H1 (cell line): Measurements from ENCODE around the gene EPHB3. TPM values are rescaled to one million over a fixed set of nuclear protein-coding genes. Genes with fewer than 3 reads are reported as not detected.

Experiments
- CTCF ChIA-PET: fragments of 300-600 bp; sonication (Branson Sonifier 250); formaldehyde crosslinking; loops from one replicate; lab custom pipeline; 2021; ENCODE audit not compliant: partially characterized antibody; lab: Charles Lee
- POLR2A ChIA-PET: fragments of 300-600 bp; sonication (Branson Sonifier 250); formaldehyde crosslinking; loops from one replicate; lab custom pipeline; 2021; ENCODE audit warnings: inconsistent platforms; ENCODE audit not compliant: partially characterized antibody; lab: Charles Lee
- DNase-seq, 2 experiments: peaks; one replicate each; pipeline versions ENCODE4 v3.0.0 to v3.0.0-alpha.2; 2010 to 2022; ENCODE audit warnings: low spot score in 2 of 2, low read depth in 1 of 2, mixed read lengths in 1 of 2
- FAIRE-seq: peaks from 2 replicates; lab custom pipeline; 2011; peaks lifted over from hg19 to GRCh38; lab: Jason Lieb, UNC
- H2AFZ ChIP-seq: 2 replicates; pipeline ENCODE4 v1.8.1; 2012; ENCODE audit warnings: low read length, inconsistent platforms
- H2AK5ac ChIP-seq: 2 replicates; pipeline ENCODE4 v1.6.1; 2013; ENCODE audit warnings: low read depth, low read length
- H2BK120ac ChIP-seq: replicated peaks from 2 replicates; pipeline ENCODE3; 2013; ENCODE audit warnings: low read depth, low read length, inconsistent platforms
- H2BK12ac ChIP-seq: 2 replicates; pipeline ENCODE4 v1.6.1; 2013; ENCODE audit warnings: low read depth, low read length
- H2BK15ac ChIP-seq: 2 replicates; pipeline ENCODE4 v1.6.1; 2013; ENCODE audit warnings: low read length
- H2BK20ac ChIP-seq: 2 replicates; pipeline ENCODE4 v1.6.1; 2013; ENCODE audit warnings: low read length
- H2BK5ac ChIP-seq: 2 replicates; pipeline ENCODE4 v1.6.1; 2013; ENCODE audit warnings: low read depth, low read length
- H3K14ac ChIP-seq: 2 replicates; pipeline ENCODE4 v1.6.1; 2013; ENCODE audit warnings: inconsistent platforms; ENCODE audit not compliant: insufficient read length
- H3K18ac ChIP-seq: 2 replicates; pipeline ENCODE4 v1.6.1; 2013; ENCODE audit warnings: low read length; ENCODE audit errors: extremely low read depth
- H3K23ac ChIP-seq: 2 replicates; pipeline ENCODE4 v1.6.1; 2013; ENCODE audit warnings: inconsistent platforms; ENCODE audit not compliant: insufficient read length
- H3K23me2 ChIP-seq: 2 replicates; pipeline ENCODE4 v1.6.1; 2013; ENCODE audit warnings: low read depth, low read length
- H3K27ac ChIP-seq: 2 replicates; pipeline ENCODE4 v1.6.1; 2011; ENCODE audit warnings: low read depth, low read length, inconsistent platforms
- H3K27me3 ChIP-seq, 4 experiments: replicated peaks in 1 of 4; 1 replicate in 1 of 4; 2 replicates in 3 of 4; pipeline versions ENCODE4 v1.6.1 to v1.8.1; 2011 to 2013; ENCODE audit warnings: low read length in 3 of 4, mild to moderate bottlenecking in 3 of 4, inconsistent platforms in 2 of 4, mixed read lengths in 2 of 4, moderate library complexity in 1 of 4; ENCODE audit not compliant: control insufficient read depth in 3 of 4, insufficient read depth in 3 of 4; ENCODE audit errors: extremely low read depth in 1 of 4
- H3K36me3 ChIP-seq, 4 experiments: 2 replicates each; pipeline versions ENCODE4 v1.6.1 to v1.8.1; 2011 to 2013; ENCODE audit warnings: mild to moderate bottlenecking in 4 of 4, low read length in 3 of 4, moderate library complexity in 2 of 4, control low read depth in 1 of 4, inconsistent platforms in 1 of 4; ENCODE audit not compliant: insufficient read depth in 4 of 4, control insufficient read depth in 2 of 4
- H3K4ac ChIP-seq: replicated peaks from 2 replicates; pipeline ENCODE3; 2013; ENCODE audit warnings: low read length, low read depth, mixed read lengths, inconsistent platforms; ENCODE audit not compliant: insufficient read length
- H3K4me1 ChIP-seq, 4 experiments: replicated peaks in 1 of 4; 1 replicate in 1 of 4; 2 replicates in 3 of 4; pipeline versions ENCODE4 v1.6.1 to v1.8.1; 2011 to 2013; ENCODE audit warnings: low read length in 3 of 4, inconsistent platforms in 2 of 4, mixed read lengths in 1 of 4; ENCODE audit not compliant: insufficient read depth in 4 of 4, control insufficient read depth in 3 of 4
- H3K4me2 ChIP-seq, 2 experiments: 2 replicates each; pipeline versions ENCODE4 v1.6.1 to v1.8.1; 2011 to 2013; ENCODE audit warnings: low read depth in 2 of 2, low read length in 2 of 2, control low read depth in 1 of 2, inconsistent platforms in 1 of 2, mild to moderate bottlenecking in 1 of 2; ENCODE audit not compliant: insufficient read depth in 1 of 2
- H3K4me3 ChIP-seq, 4 experiments: fragments of 200-600, 300-600 bp in 1 of 4; sonication (generic), shearing (Covaris generic), sonication (Bioruptor Twin) in 1 of 4; 2 replicates each; pipeline versions ENCODE4 v1.5.1 to v1.8.1; 2011 to 2016; ENCODE audit warnings: low read length in 4 of 4, low read depth in 3 of 4, control low read depth in 2 of 4, inconsistent platforms in 2 of 4, mild to moderate bottlenecking in 2 of 4, mixed read lengths in 1 of 4, moderate library complexity in 1 of 4; ENCODE audit not compliant: insufficient read depth in 2 of 4; ENCODE audit errors: extremely low read depth in 1 of 4
- H3K56ac ChIP-seq: replicated peaks from 2 replicates; pipeline ENCODE3; 2013; ENCODE audit warnings: low read depth, mild to moderate bottlenecking, mixed read lengths, low read length, inconsistent platforms; ENCODE audit not compliant: insufficient read length
- H3K79me1 ChIP-seq: 2 replicates; pipeline ENCODE4 v1.6.1; 2013; ENCODE audit warnings: low read depth, low read length, control low read depth
- H3K79me2 ChIP-seq, 2 experiments: 2 replicates each; pipeline versions ENCODE4 v1.6.1 to v1.8.1; 2012 to 2013; ENCODE audit warnings: low read length in 2 of 2, mild to moderate bottlenecking in 2 of 2, inconsistent platforms in 1 of 2; ENCODE audit not compliant: insufficient read depth in 2 of 2, control insufficient read depth in 1 of 2
- H3K9ac ChIP-seq, 4 experiments: replicated peaks in 1 of 4; 1 replicate in 1 of 4; 2 replicates in 3 of 4; pipeline versions ENCODE4 v1.6.1 to v1.8.1; 2011 to 2013; ENCODE audit warnings: low read depth in 3 of 4, low read length in 3 of 4, control low read depth in 2 of 4, mild to moderate bottlenecking in 2 of 4, moderate library complexity in 2 of 4, inconsistent platforms in 1 of 4; ENCODE audit errors: extremely low read depth in 1 of 4
- H3K9me3 ChIP-seq, 2 experiments: 2 replicates each; pipeline versions ENCODE4 v1.6.1 to v1.8.1; 2012 to 2013; ENCODE audit warnings: mild to moderate bottlenecking in 2 of 2, moderate library complexity in 2 of 2, control low read depth in 1 of 2, inconsistent platforms in 1 of 2, low read depth in 1 of 2, low read length in 1 of 2, mixed read lengths in 1 of 2; ENCODE audit not compliant: insufficient read depth in 2 of 2
- H4K20me1 ChIP-seq, 2 experiments: replicated peaks in 1 of 2; 2 replicates each; pipeline versions ENCODE3 to v1.8.1; 2011 to 2013; ENCODE audit warnings: inconsistent platforms in 2 of 2, low read length in 2 of 2, mild to moderate bottlenecking in 1 of 2; ENCODE audit not compliant: insufficient read depth in 2 of 2, control insufficient read depth in 1 of 2
- H4K5ac ChIP-seq: 2 replicates; pipeline ENCODE4 v1.6.1; 2013; ENCODE audit warnings: low read length, low read depth, mixed read lengths, inconsistent platforms; ENCODE audit not compliant: insufficient read length
- H4K8ac ChIP-seq: 2 replicates; pipeline ENCODE4 v1.8.0; 2013; ENCODE audit warnings: mild to moderate bottlenecking, moderate library complexity, low read length, inconsistent platforms; ENCODE audit not compliant: insufficient read depth; ENCODE audit errors: extremely low read depth
- H4K91ac ChIP-seq: replicated peaks from 2 replicates; pipeline ENCODE3; 2013; ENCODE audit warnings: low read length, mixed read lengths, inconsistent platforms; ENCODE audit not compliant: insufficient read length
- WGBS, 2 experiments: shearing (Covaris generic) in 1 of 2; methylation state at CpG; one replicate each; pipeline versions ENCODE4 v1.1.6 to v1.1.7; 2013 to 2015; ENCODE audit warnings: low lambda C conversion rate in 2 of 2, mixed read lengths in 2 of 2, inconsistent platforms in 1 of 2, low coverage in 1 of 2, missing lambda C conversion rate in 1 of 2; ENCODE audit not compliant: insufficient replicate concordance in 2 of 2, insufficient coverage in 1 of 2, insufficient read length in 1 of 2; ENCODE audit errors: extremely low coverage in 1 of 2, missing lambda C conversion rate in 1 of 2; 5-methylcytosine and 5-hydroxymethylcytosine counted together
- polyA plus RNA-seq, 7 experiments: library from polyadenylated mRNA; depleted of rRNA in 3 of 7; stranded (reverse) in 5 of 7; unstranded in 2 of 7; fragments of >200 nt in 5 of 7; fragments of 200-250 nt in 2 of 7; gene quantifications; 1 replicate in 5 of 7; 2 replicates in 1 of 7; 4 replicates in 1 of 7; pipeline versions ENCODE4 v1.2.1 to v1.2.3, GENCODE V29; 2011 to 2013; ENCODE audit warnings: missing spikeins in 2 of 7, mixed read lengths in 2 of 7
- total RNA-seq: library from RNA; stranded (reverse); fragmentation: NEBNext Ultra II Directional; extraction: Animal tissue kit (Norgen Biotek cat#: 25700); gene quantifications from 2 replicates; pipeline ENCODE4 v1.2.1, GENCODE V29; 2021

The EPHB3 gene
- total and polyA plus RNA-seq, 2 of the 8 experiments (the other 6 are each of a cell fraction or from before 2014, with no cell fraction given): 0.41 to 0.91 TPM

GRCh38 chr3:184577546-184577945 is 16.0 kb downstream of the EPHB3 start:
- no peak overlapping the region for H2AFZ ChIP-seq
- no peak overlapping the region for H2BK15ac ChIP-seq
- no peaks in the 10 kb centered on the region for H3K79me1 ChIP-seq
- no peak overlapping the region for H3K14ac ChIP-seq
- H2BK20ac ChIP-seq: no peak overlapping the region
- POLR2A ChIA-PET: no interaction called here
- H2AK5ac ChIP-seq: no peak overlapping the region
- H3K4ac ChIP-seq: no peak overlapping the region
- H3K18ac ChIP-seq: no peak overlapping the region
- H4K8ac ChIP-seq: no peak overlapping the region
- CTCF ChIA-PET: interaction anchor here (1.0 to 2.2 kb wide), 2 partner anchors 25 to 226 kb away, joined by 3 to 7 read pairs; no protein-coding TSS in a partner anchor
- H4K91ac ChIP-seq: no peak overlapping the region
- WGBS, 2 experiments: 95% methylated on average over 15 of the region's 15 CpGs; no CpG with 5 or more reads in 1 of the 2 experiments
- H2BK12ac ChIP-seq: peak overlapping the region; percentile 9; the same call in 1 of the 2 replicates
- H3K27me3 ChIP-seq: peaks cover 0 to 29% (median 19%) of the 10 kb centered on the region in 4 experiments; a peak in 6 of 7 replicates
- H3K4me3 ChIP-seq: no peak overlapping the region
- H3K9me3 ChIP-seq: no peaks in the 10 kb centered on the region
- peaks cover 0 to 32% (median 18%) of the 10 kb centered on the region in 4 experiments; a peak in 6 of 7 replicates for H3K4me1 ChIP-seq
- no peak overlapping the region for H2BK120ac ChIP-seq
- no peak overlapping the region for H3K56ac ChIP-seq
- no peaks in the 10 kb centered on the region for H3K79me2 ChIP-seq
- no peak overlapping the region for H3K27ac ChIP-seq
- no peaks in the 10 kb centered on the region for H3K36me3 ChIP-seq
- FAIRE-seq (no peak), DNase-seq (no peak)
- H3K23me2 ChIP-seq: no peaks in the 10 kb centered on the region
- no peak overlapping the region for H2BK5ac ChIP-seq
- H3K23ac ChIP-seq: no peak overlapping the region
- H3K4me2 ChIP-seq: no peak overlapping the region
- no peak overlapping the region for H4K5ac ChIP-seq
- no peaks in the 10 kb centered on the region for H4K20me1 ChIP-seq
- no peak overlapping the region for H3K9ac ChIP-seq
